ENCODE measurements around the gene DCDC2C.
"Not testable (repeated sequence)": the region's sequence is repeated elsewhere in the genome, so short reads cannot be mapped to it uniquely, and the experiment has no call there.

The DCDC2C gene

GRCh38 chr2:3777966-3778365 lies 74.6 kb downstream of the DCDC2C start:
- peak; percentile 30 for DNase-seq

DNA sequence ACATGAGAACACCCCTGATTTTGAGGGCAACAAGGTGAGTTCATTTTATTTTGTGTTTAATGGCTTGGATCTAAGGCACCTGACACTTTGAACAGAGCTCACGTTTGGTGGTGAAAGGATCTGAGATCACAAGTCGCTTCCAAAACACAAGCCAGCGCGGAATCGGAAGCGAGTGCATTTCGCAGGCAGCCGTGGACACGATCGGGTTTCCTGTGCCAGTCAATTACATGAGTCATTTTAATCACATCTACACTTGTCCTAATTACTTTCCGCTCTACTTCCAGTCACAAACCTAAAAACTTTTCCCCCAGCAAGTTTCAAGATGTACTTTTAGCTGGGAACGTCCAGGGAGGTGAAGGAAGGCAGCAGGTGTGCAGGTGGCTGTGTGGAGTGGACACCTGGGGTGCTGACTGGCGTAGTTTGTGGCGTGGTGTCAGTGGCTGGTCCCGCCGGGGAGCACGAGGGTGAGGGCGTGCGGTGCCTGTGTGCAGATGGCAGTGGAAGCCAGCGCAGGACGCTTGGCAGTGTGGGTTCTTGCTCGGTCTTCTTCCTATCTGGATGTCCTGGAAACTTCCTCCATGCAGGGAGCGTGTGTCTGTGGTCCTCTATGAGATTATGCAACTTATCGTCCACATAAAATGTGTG lies 75.6 kb downstream of the DCDC2C start:
- peak; percentile 35 for DNase-seq

DNA sequence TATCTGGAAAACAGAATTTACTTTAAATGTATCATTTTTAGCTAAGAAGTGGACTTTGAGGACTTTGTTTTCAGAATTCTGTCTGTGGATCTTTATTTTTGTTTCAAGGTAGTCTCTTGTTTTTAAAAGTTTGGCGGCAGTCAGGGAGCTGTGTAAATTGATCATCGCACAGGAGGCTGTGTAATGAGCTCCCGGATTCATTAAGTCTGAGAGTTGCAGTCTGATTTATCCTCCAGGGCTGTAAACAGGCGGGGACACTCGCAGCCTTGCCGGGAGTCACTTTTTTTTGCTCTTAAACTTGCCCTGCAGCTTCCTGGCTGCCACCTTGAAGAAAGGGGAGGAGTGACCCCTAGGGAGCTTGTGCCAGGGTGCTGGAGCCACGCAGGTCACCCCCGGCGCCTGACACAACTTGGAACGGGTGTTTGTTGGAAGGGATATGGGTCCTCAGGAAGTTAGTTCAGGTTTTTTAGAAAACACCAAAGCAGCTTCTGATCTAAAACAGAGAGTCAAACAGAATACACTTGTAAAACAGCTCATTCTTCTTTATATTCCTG lies 76.2 kb downstream of the DCDC2C start:
- DNase-seq, result no peak

GRCh38 chr2:3780477-3781402 lies 77.4 kb downstream of the DCDC2C start:
- peak; percentile 65 for DNase-seq

DNA sequence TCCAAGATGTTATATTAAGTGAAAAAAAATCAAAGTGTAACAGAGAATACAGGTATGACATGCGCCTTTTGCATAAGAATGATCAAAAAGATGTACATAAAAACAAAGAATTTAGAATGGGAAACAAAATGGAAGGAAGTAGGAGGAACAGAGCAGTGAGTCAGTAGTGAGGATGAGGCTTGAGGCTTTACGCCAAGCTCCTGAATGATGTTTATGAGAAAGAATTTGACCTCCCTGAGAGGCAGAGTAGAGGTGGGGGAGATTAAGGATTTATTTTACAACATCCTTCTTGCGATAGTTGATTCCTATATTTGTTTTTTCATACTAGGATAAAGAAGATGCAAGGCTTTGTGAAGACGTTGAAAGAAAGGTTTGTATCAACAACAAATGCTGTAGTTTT lies 81.4 kb downstream of the DCDC2C start:
- no peak for DNase-seq

DNA sequence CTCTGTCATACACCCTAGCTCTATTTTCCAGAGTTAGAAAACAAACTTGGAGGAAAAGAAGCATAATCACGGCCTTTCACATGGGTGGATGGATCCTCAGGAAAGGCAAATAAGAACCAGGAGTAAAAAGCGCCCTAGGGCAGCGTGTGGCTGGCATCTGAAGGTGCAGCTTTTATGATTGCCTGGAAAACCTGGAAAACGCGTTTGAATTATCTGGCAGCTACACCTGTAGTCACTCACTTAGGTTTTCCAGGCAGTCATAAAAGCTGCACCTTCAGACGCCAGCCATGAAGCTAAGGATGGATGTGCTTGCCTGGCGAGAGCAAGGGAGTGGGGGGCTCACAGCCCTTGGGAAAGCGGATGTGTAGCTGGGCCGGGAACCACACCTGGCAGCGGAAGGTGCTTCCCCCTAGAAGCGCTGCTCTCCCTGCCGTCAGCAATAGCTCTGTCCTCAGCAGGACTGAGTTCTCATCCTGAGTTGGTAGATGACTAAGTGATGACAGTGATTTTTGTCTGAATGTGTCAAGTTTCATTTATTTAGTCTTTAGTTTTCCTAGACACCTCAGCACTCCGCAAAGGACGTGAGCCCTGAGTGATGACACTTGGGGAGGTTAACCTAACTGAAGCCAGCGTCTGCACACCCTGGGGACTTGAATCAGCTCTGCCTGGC lies 82.0 kb downstream of the DCDC2C start:
- no peak for DNase-seq

DNA sequence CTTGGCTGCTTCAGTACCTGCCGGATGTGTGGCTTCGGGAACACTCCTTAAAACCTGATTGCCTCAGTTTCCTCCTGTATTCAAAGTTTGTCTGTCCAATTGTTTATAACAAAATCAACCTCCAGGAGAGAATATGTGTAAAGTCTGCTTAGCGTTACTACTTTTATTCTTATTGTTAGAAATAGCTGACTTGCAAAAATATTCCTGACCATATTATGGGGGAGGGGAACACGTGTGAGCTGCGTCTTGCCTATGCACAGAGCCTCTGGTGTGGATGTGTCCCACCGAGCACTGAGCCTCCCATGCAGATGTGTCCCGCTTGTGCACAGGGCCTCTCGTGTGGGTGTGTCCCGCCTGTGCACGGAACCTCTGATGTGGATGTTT lies 82.5 kb downstream of the DCDC2C start:
- no peak for DNase-seq

DNA sequence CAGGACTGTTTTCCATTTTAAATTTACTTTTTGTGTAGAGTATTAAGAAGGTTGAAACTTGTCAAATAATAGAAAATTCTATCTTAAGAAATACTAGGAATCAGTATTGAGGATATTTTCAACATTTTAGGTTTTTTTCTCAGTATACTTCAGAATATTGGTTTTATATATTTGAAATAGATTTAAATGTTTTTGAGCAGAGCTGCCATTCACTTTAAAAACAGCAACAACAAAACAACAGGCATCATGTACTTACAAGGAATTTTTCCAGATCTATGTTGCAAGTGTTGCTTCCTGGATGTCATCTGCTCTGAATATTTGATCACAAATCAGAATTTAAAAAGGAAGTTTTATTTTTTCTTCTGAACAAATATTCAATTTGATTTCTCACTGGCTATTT lies 84.4 kb downstream of the DCDC2C start:
- DNase-seq, result no peak

DNA sequence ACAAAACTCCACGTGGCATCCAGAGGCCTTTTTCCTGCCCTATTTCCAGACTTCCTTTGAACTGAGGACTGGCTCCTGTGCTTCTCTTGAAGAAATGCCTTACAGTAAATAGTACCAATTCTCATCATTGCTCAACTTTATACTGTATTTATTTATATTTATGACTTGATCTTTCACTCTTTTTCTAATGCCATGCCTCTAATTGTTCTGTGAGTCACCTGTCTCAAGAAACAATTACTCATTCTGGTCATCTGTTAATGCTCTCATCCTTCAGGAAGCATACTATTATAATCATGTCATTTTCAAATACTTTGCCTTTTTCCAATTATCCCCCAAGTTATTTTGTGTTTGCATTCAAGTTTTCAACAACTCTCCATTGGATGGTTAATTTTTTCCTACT lies 85.9 kb downstream of the DCDC2C start:
- DNase-seq, result no peak

- no peak for DNase-seq
Measured at GRCh38 chr2:3793249-3793648, 89.9 kb downstream of the DCDC2C start.

GRCh38 chr2:3801506-3801905 lies 98.1 kb downstream of the DCDC2C start:
- no peak for DNase-seq

GRCh38 chr2:3805201-3805939 lies 102.0 kb downstream of the DCDC2C start:
- DNase-seq, result no peak

- DNase-seq, result no peak
Measured at GRCh38 chr2:3806168-3806567, 102.8 kb downstream of the DCDC2C start.

- no peak for DNase-seq
Measured at GRCh38 chr2:3806730-3807129, 103.4 kb downstream of the DCDC2C start.

- DNase-seq, result no peak
Measured at GRCh38 chr2:3807853-3808252, 104.5 kb downstream of the DCDC2C start.

DNA sequence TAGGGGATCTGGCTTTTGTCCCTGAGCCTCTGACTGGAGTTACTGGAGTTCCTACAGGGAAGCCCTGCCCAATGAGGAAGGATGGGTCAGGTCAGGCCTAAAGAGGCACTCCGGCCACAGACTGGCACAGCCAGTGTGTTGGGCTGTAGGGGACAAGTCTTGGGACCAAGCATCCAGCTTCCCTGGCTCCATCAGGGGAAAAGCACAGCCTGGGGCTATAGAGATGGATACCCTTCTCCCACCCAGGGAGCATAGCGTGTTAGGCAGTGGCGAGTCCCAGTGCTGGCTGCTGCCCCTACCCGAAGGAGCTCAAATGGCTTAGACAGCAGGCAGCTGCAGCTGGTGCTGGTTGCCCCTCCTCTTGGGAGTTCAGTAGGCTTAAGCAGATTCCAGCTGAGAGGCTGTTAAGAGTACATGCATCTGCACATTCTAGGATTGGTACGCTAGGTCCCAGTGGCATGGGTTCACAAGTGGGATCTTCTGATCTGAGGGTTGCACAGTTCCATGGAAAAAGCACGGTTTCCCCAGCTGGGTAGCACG lies 111.4 kb downstream of the DCDC2C start:
- DNase-seq, result no peak

DNA sequence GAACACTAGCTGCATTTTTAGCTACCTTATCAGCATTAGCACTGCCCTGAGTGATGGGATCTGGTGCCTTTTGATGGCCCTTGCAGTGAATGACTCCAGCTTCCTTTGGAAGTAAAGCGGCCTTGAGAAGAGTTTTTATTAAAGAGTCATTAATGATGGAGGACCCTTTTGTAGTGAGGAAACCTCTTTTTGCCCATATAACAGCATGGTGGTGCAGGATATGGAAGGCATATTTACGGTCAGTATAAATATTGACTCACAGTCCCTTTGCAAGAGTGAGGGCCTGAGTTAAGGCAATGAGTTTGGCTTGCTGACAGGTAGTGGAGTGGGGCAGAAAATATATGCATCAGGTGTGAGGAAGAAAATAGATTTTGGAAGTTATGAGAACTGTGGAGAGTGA lies 113.8 kb downstream of the DCDC2C start:
- DNase-seq, result not testable (repeated sequence)

- no peak for DNase-seq
Measured at GRCh38 chr2:3823748-3824147, 120.4 kb downstream of the DCDC2C start.

GRCh38 chr2:3827673-3828575 lies 124.5 kb downstream of the DCDC2C start:
- no peak for DNase-seq

DNA sequence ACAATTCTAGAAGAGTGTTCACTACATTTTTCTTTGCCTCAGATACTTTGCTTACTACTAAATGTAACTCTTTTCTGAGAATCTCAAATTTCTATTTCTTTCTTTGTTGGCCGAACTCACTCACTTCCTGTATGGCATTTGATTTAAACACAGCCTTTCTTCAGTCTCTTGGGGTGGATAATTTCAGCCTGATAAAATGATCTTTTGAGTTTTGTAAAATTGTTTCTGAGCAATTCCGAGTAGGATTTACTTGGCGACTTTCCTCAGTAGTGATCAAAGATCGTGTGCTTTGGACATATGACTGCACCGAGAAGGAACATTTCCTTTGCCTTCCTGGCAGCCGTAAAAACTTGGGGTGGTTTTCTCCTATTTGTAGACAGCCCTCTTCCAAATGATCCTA lies 127.4 kb downstream of the DCDC2C start:
- DNase-seq, result no peak

DNA sequence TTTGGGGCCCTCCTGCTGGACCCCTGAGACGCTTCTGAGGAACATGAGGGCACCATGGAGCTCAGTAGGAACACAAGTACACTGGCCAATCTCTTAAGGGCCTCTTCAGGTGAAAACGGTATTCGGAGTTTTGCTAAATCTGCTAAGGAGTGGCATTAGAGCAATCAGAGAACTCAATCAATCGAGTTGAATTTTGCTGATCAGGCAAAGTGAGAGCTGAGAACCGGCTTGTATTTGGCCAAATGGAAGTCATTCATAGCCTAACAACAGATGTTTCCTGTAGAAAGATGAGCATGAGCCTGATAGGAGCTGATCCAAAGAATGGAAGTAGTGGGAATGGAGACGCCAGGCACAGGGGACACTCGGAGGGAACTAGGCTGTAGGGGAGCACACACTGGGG lies 133.7 kb downstream of the DCDC2C start:
- no peak for DNase-seq
